Activated CD4-positive, alpha-beta T cell treated with anti-CD3 and anti-CD28 coated beads for 1 hour (primary cell): Measurements from ENCODE around the gene GGA3.
"Not testable (repeated sequence)": the region's sequence is repeated elsewhere in the genome, so short reads cannot be mapped to it uniquely, and the experiment has no call there.

Source experiments
- DNase-seq: peaks from one replicate; pipeline ENCODE4 v3.0.0-alpha.2; 2020

GGA3 gene

GRCh38 chr17:75207760-75208159 lies 53.6 kb downstream of the GGA3 start:
- no peak for DNase-seq

- DNase-seq: not testable (repeated sequence)
Measured at GRCh38 chr17:75207050-75207407, 54.4 kb downstream of the GGA3 start.

- no peak for DNase-seq
Measured at GRCh38 chr17:75205793-75206163, 55.6 kb downstream of the GGA3 start.

- DNase-seq: peak; percentile 87
Measured at GRCh38 chr17:75205037-75205792, 56.2 kb downstream of the GGA3 start, which contains the start of gene NUP85. Gene NUP85 (plus strand): TSS chr17:75205679. CDS start chr17:75205762, 83 bp downstream.

- DNase-seq: no peak
Measured at GRCh38 chr17:75199886-75200618, 61.4 kb downstream of the GGA3 start.

GRCh38 chr17:75194879-75195278 lies 66.5 kb downstream of the GGA3 start:
- no peak for DNase-seq

GRCh38 chr17:75191584-75191983 lies 69.8 kb downstream of the GGA3 start:
- DNase-seq: no peak

GRCh38 chr17:75188614-75189013 lies 72.8 kb downstream of the GGA3 start:
- DNase-seq: no peak
